ENCODE results near the gene GPATCH11.
A peak's percentile ranks its signal among the peaks of the same experiment; 100 is the strongest.

GPATCH11 gene

DNA sequence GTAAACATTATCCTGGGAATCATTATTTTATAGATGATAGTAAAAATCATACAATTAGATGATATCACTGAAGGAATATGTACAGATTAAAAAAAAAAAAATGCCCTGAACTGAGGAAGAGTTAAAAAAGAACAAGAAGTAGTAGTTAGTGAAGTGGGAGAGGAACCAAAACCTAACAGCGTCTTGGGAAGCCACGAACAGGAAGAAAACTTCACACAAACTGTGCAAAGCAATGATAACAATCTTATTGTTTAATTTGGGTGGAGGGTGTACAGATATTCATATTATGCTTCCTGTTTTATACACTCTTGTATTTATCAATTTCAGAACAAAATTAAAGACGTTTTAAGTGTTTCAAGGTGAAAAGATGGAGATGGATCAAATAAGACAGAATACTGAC is 3.6 kb upstream of the GPATCH11 start:
- H3K9ac ChIP-seq (ENCODE audit: low read length) = no peak overlapping the region
- H3K9me3 ChIP-seq (ENCODE audit: control insufficient read depth, low read length) = no peaks in the 10 kb centered on the region
- no peak overlapping the region for H3K4me3 ChIP-seq (ENCODE audit: low read length)
- peaks cover 48% of the 10 kb centered on the region for H3K36me3 ChIP-seq (ENCODE audit: control insufficient read depth, insufficient read depth, low read length, severe bottlenecking)
- DNase-seq (ENCODE audit: low read depth) = no peak
- no peaks in the 10 kb centered on the region for H3K27me3 ChIP-seq (replicated peaks; ENCODE audit: control insufficient read depth, insufficient read depth, low read length)
- peaks cover 20% of the 10 kb centered on the region for H3K4me1 ChIP-seq (ENCODE audit: control insufficient read depth, insufficient read depth, low read length)

DNA sequence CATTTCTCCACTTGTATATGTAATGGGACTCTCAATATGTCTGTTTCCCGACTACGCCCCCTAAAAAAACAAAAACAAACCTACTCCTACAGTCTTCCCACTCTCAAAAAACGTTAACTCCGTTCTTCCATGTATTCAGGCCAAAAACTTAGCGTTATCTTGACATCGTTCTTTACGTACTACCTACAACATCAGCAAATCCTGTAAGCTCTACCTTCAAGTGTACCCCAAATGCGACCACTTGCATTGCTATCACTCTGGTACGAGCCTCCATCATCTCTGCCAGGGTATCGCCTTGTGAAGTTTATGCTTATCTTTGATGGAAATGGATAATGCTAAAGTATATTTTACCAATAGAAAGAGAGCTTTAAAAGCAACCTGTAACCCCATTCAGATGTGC is 479 bp downstream of the GPATCH11 start:
- Histone ChIP-seq H3K27me3 (replicated peaks; ENCODE audit: control insufficient read depth, insufficient read depth, low read length) (no peaks in the 10 kb centered on the region), H3K4me3 (ENCODE audit: low read length) (peak overlapping the region; percentile 92)
- no peak for DNase-seq (ENCODE audit: low read depth)

DNA sequence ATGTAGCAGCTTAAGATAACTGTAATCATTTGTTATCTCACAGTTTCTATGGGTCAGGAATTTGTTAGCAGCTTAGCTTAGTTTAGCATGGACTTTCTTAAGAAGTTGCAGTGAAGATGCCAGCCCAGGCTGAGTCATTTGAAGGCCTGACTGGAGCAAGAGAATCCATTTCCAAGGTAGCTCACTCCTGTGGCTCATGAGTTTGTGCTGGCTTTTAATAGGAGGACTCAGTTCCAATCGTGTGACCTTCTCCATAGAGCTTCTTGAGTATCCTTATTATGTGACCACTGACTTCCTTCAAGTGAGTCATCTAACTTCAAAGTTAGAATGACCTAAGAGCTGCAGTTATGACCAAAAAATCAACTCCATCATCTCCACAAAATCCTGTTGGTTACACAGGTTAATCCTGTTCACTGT is 1.4 kb downstream of the GPATCH11 start:
- Histone ChIP-seq H3K9me3 (ENCODE audit: control insufficient read depth, low read length) (no peaks in the 10 kb centered on the region), H3K9ac (ENCODE audit: low read length) (peak overlapping the region; percentile 95), H3K4me1 (ENCODE audit: control insufficient read depth, insufficient read depth, low read length) (peaks cover 42% of the 10 kb centered on the region), H3K27me3 (replicated peaks; ENCODE audit: control insufficient read depth, insufficient read depth, low read length) (no peaks in the 10 kb centered on the region), H3K36me3 (ENCODE audit: control insufficient read depth, insufficient read depth, low read length, severe bottlenecking) (peaks cover 37% of the 10 kb centered on the region), H3K4me3 (ENCODE audit: low read length) (peak overlapping the region; percentile 92)
- peak; percentile 34 for DNase-seq (ENCODE audit: low read depth)

More for the DNA sequence above, 479 bp downstream of the GPATCH11 start:
- Histone ChIP-seq H3K9ac (ENCODE audit: low read length) (peak overlapping the region; percentile 95), H3K9me3 (ENCODE audit: control insufficient read depth, low read length) (no peaks in the 10 kb centered on the region), H3K36me3 (ENCODE audit: control insufficient read depth, insufficient read depth, low read length, severe bottlenecking) (peaks cover 33% of the 10 kb centered on the region), H3K4me1 (ENCODE audit: control insufficient read depth, insufficient read depth, low read length) (peaks cover 42% of the 10 kb centered on the region)

DNA sequence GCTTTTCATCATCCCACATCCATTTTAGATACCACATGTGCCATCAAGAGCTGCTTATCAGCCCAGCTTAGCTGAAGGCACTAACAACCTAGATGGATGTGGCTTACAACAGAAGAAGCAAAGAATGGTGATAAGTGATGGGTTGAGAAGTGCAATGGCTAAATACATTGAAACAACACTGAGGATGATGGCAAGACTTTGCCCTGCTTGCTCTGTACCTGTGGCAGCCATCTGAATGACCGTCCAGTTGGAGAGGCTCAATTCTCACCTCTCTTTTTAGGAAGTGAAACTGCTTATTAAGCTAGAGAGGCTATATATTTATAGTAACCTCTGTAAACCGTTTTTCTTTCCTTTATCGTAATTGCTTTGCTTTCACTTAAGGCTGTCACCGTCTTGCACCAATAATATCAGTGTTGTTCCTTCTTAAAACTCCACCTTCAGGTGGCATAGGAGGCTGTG is 5.7 kb downstream of the GPATCH11 start:
- Histone ChIP-seq H3K27me3 (replicated peaks; ENCODE audit: control insufficient read depth, insufficient read depth, low read length) (no peaks in the 10 kb centered on the region), H3K4me1 (ENCODE audit: control insufficient read depth, insufficient read depth, low read length) (peaks cover 30% of the 10 kb centered on the region), H3K36me3 (ENCODE audit: control insufficient read depth, insufficient read depth, low read length, severe bottlenecking) (peaks cover 67% of the 10 kb centered on the region), H3K9ac (ENCODE audit: low read length) (no peak overlapping the region), H3K4me3 (ENCODE audit: low read length) (no peak overlapping the region), H3K9me3 (ENCODE audit: control insufficient read depth, low read length) (no peaks in the 10 kb centered on the region)
- DNase-seq (ENCODE audit: low read depth) = no peak

- Histone ChIP-seq H3K4me3 (ENCODE audit: low read length) (no peak overlapping the region), H3K36me3 (ENCODE audit: control insufficient read depth, insufficient read depth, low read length, severe bottlenecking) (peaks cover 85% of the 10 kb centered on the region), H3K27me3 (replicated peaks; ENCODE audit: control insufficient read depth, insufficient read depth, low read length) (no peaks in the 10 kb centered on the region), H3K9me3 (ENCODE audit: control insufficient read depth, low read length) (no peaks in the 10 kb centered on the region), H3K9ac (ENCODE audit: low read length) (no peak overlapping the region), H3K4me1 (ENCODE audit: control insufficient read depth, insufficient read depth, low read length) (peaks cover 33% of the 10 kb centered on the region)
- no peak for DNase-seq (ENCODE audit: low read depth)
These were observed 7.6 kb downstream of the GPATCH11 start for GRCh38 chr2:37091873-37092272.

- Histone ChIP-seq H3K36me3 (ENCODE audit: control insufficient read depth, insufficient read depth, low read length, severe bottlenecking) (peaks cover 89% of the 10 kb centered on the region), H3K9me3 (ENCODE audit: control insufficient read depth, low read length) (no peaks in the 10 kb centered on the region), H3K27me3 (replicated peaks; ENCODE audit: control insufficient read depth, insufficient read depth, low read length) (no peaks in the 10 kb centered on the region), H3K4me1 (ENCODE audit: control insufficient read depth, insufficient read depth, low read length) (peaks cover 36% of the 10 kb centered on the region), H3K9ac (ENCODE audit: low read length) (peak overlapping the region; percentile 68), H3K4me3 (ENCODE audit: low read length) (no peak overlapping the region)
- DNase-seq (ENCODE audit: low read depth) = no peak
These were observed 12.2 kb downstream of the GPATCH11 start for GRCh38 chr2:37096568-37096967.

DNA sequence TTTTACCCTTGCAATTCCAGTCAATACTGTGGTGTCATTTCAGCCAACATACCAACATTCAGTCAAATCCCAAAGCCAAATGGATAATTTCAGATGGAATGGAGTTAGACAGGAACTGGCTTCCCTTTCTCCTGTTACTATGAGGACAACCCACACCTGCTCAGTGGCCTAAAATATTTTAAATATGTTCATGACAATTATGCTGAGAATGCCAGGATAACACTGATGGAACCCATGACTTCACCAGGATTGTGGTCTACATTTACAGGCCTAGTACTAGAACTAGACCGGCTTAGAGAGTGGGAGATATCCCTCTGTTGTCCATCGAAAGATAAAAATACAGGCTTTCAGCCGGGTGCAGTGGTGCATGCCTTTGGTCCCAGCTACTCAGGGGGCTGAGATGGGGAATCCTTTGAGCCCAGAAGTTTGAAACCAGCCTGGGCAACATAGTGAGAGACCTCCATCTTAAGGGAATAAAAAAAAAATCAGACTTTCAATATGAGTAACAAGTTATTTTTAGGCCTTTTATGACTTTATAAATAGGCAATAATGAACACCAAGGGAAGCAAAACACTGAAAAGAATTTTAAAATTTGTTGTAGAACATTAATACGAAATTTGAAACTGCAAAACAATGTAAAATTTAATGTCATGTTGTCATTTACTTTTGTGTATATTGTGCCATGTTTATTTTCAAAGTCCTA is 14.2 kb downstream of the GPATCH11 start:
- no peaks in the 10 kb centered on the region for H3K27me3 ChIP-seq (replicated peaks; ENCODE audit: control insufficient read depth, insufficient read depth, low read length)
- DNase-seq (ENCODE audit: low read depth) = no peak
- no peaks in the 10 kb centered on the region for H3K9me3 ChIP-seq (ENCODE audit: control insufficient read depth, low read length)
- H3K4me1 ChIP-seq (ENCODE audit: control insufficient read depth, insufficient read depth, low read length) = peaks cover 40% of the 10 kb centered on the region
- H3K36me3 ChIP-seq (ENCODE audit: control insufficient read depth, insufficient read depth, low read length, severe bottlenecking) = peaks cover 84% of the 10 kb centered on the region
- no peak overlapping the region for H3K9ac ChIP-seq (ENCODE audit: low read length)
- no peak overlapping the region for H3K4me3 ChIP-seq (ENCODE audit: low read length)

GRCh38 chr2:37100054-37100453 is 15.7 kb downstream of the GPATCH11 start:
- DNase-seq (ENCODE audit: low read depth) = no peak
- no peak overlapping the region for H3K4me3 ChIP-seq (ENCODE audit: low read length)
- H3K9ac ChIP-seq (ENCODE audit: low read length) = no peak overlapping the region
- H3K9me3 ChIP-seq (ENCODE audit: control insufficient read depth, low read length) = no peaks in the 10 kb centered on the region
- H3K36me3 ChIP-seq (ENCODE audit: control insufficient read depth, insufficient read depth, low read length, severe bottlenecking) = peaks cover 73% of the 10 kb centered on the region
- H3K4me1 ChIP-seq (ENCODE audit: control insufficient read depth, insufficient read depth, low read length) = peaks cover 42% of the 10 kb centered on the region
- no peaks in the 10 kb centered on the region for H3K27me3 ChIP-seq (replicated peaks; ENCODE audit: control insufficient read depth, insufficient read depth, low read length)

- Histone ChIP-seq H3K4me1 (ENCODE audit: control insufficient read depth, insufficient read depth, low read length) (peaks cover 19% of the 10 kb centered on the region), H3K27me3 (replicated peaks; ENCODE audit: control insufficient read depth, insufficient read depth, low read length) (no peaks in the 10 kb centered on the region), H3K36me3 (ENCODE audit: control insufficient read depth, insufficient read depth, low read length, severe bottlenecking) (peaks cover 76% of the 10 kb centered on the region), H3K9ac (ENCODE audit: low read length) (no peak overlapping the region), H3K9me3 (ENCODE audit: control insufficient read depth, low read length) (no peaks in the 10 kb centered on the region), H3K4me3 (ENCODE audit: low read length) (no peak overlapping the region)
- DNase-seq (ENCODE audit: low read depth) = no peak
These were observed 18.3 kb downstream of the GPATCH11 start for GRCh38 chr2:37102588-37102987.

DNA sequence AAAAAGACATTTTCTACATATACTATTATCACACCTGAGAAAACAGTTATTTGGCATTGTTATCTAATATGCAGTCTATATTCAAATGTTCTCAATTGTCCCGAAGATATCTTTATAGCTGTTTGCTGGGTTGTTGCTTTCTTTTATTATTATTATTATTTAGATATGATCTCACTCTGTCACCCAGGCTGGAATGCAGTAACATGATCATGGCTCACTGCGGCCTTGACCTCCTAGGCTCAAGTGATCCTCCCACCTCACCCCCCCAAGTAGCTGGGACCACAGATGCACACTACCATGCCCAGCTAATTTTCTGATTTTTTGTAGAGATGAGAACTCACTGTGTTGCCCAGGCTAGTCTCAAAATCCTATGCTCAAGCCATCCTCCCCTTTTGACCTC is 19.9 kb downstream of the GPATCH11 start:
- Histone ChIP-seq H3K9ac (ENCODE audit: low read length) (no peak overlapping the region), H3K36me3 (ENCODE audit: control insufficient read depth, insufficient read depth, low read length, severe bottlenecking) (peaks cover 80% of the 10 kb centered on the region), H3K9me3 (ENCODE audit: control insufficient read depth, low read length) (no peaks in the 10 kb centered on the region), H3K4me1 (ENCODE audit: control insufficient read depth, insufficient read depth, low read length) (peaks cover 10% of the 10 kb centered on the region), H3K4me3 (ENCODE audit: low read length) (no peak overlapping the region), H3K27me3 (replicated peaks; ENCODE audit: control insufficient read depth, insufficient read depth, low read length) (no peaks in the 10 kb centered on the region)
- no peak for DNase-seq (ENCODE audit: low read depth)

DNA sequence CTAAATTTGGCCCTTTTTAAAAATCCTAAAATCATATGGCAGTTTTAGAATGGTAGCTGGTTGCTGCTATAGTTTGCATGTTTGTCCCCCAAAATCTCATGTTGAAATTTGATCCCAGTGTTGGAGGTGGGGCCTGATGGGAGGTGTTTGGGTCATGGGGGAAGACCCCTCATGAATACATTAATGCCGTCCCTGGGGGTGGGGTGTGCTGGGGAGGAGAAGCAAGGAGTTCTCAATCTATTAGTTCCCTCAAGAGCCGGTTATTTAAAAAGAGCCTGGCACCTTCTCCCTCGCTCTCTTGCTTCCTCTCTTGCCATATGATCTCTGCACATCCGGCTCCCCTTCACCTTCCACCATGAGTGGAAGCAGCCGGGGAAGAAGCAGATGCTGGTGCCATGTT is 20.8 kb downstream of the GPATCH11 start:
- Histone ChIP-seq H3K4me1 (ENCODE audit: control insufficient read depth, insufficient read depth, low read length) (peaks cover 8% of the 10 kb centered on the region), H3K4me3 (ENCODE audit: low read length) (no peak overlapping the region), H3K9me3 (ENCODE audit: control insufficient read depth, low read length) (no peaks in the 10 kb centered on the region), H3K27me3 (replicated peaks; ENCODE audit: control insufficient read depth, insufficient read depth, low read length) (no peaks in the 10 kb centered on the region), H3K9ac (ENCODE audit: low read length) (no peak overlapping the region), H3K36me3 (ENCODE audit: control insufficient read depth, insufficient read depth, low read length, severe bottlenecking) (peaks cover 79% of the 10 kb centered on the region)
- DNase-seq (ENCODE audit: low read depth) = no peak

DNA sequence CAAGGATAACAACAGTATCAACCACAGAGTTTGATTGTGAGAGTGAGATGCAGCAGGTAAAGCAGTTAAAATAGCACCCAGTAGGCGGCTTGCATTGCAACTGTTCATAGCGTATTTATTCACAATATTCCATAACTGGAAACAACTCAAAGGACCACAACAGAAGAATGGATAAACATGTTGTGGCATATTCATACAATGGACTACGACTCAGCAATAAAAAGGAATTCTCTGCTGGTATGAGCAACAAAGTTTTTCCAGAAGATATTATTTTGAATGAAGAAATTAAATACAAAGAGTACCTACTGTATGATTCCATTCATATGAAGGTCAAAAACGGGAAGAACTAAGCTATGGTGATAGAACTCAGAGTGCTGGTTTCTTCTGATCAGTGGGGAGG is 25.2 kb downstream of the GPATCH11 start:
- H3K36me3 ChIP-seq (ENCODE audit: control insufficient read depth, insufficient read depth, low read length, severe bottlenecking) = peaks cover 79% of the 10 kb centered on the region

More for the DNA sequence above, 25.2 kb downstream of the GPATCH11 start:
- H3K4me3 ChIP-seq (ENCODE audit: low read length) = no peak overlapping the region
- no peaks in the 10 kb centered on the region for H3K27me3 ChIP-seq (replicated peaks; ENCODE audit: control insufficient read depth, insufficient read depth, low read length)
- no peaks in the 10 kb centered on the region for H3K9me3 ChIP-seq (ENCODE audit: control insufficient read depth, low read length)
- H3K4me1 ChIP-seq (ENCODE audit: control insufficient read depth, insufficient read depth, low read length) = no peaks in the 10 kb centered on the region
- DNase-seq (ENCODE audit: low read depth) = no peak
- no peak overlapping the region for H3K9ac ChIP-seq (ENCODE audit: low read length)

Data from adipocyte (in vitro differentiated cells).